ENCODE results near the gene MED1.
A peak's percentile ranks its signal among the peaks of the same experiment; 100 is the strongest.

GRCh38 chr17:39450847-39451581 is at the start of gene MED1:
- TF ChIP-seq CTCF (IDR thresholded peaks at IDR 0.05) (no peak), POLR2AphosphoS5 (IDR thresholded peaks at IDR 0.05) (peak; percentile 42 to 84 (median 74)), POLR2A (IDR thresholded peaks at IDR 0.05) (peak; percentile 34 to 38), EP300 (IDR thresholded peaks at IDR 0.05) (no peak)
